ENCODE results near the gene RALGAPA2.

RALGAPA2 gene

GRCh38 chr20:20571068-20571780 lies 141.2 kb downstream of the RALGAPA2 start:
- Histone ChIP-seq H2AFZ (ENCODE audit: low read depth, low read length, severe bottlenecking) (no peak overlapping the region), H3K27ac (ENCODE audit: low read depth, low read length) (no peak overlapping the region), H3K4me3 (ENCODE audit: insufficient read depth, low read length, poor library complexity, severe bottlenecking) (no peak overlapping the region), H4K20me1 (ENCODE audit: low read depth, low read length) (no peaks in the 10 kb centered on the region), H3K4me2 (ENCODE audit: low read depth, low read length, poor library complexity, severe bottlenecking) (no peak overlapping the region), H3K79me2 (ENCODE audit: insufficient read depth, low read length) (no peaks in the 10 kb centered on the region), H3K9ac (ENCODE audit: low read length) (no peak overlapping the region), H3F3A (ENCODE audit: insufficient read depth) (no peaks in the 10 kb centered on the region), H3K9me2 (replicated peaks; ENCODE audit: insufficient read depth, low read length) (no peaks in the 10 kb centered on the region), H3K36me3 (ENCODE audit: low read length) (no peaks in the 10 kb centered on the region), H3K9me3 (ENCODE audit: insufficient read depth, low read length) (no peaks in the 10 kb centered on the region), H3K27me3 (ENCODE audit: low read length) (no peaks in the 10 kb centered on the region)
- TF ChIP-seq EZH2phosphoT487 (conservative IDR thresholded peaks at IDR 0.05; ENCODE audit: low read length) = no peak
- no peak for TF ChIP-seq CTCF (IDR thresholded peaks at IDR 0.05; ENCODE audit: insufficient read depth, low read length, poor library complexity, severe bottlenecking)

GRCh38 chr20:20568604-20569205 lies 143.7 kb downstream of the RALGAPA2 start:
- H3F3A ChIP-seq (ENCODE audit: insufficient read depth) = no peaks in the 10 kb centered on the region
- no peak overlapping the region for H3K9ac ChIP-seq (ENCODE audit: low read length)
- H4K20me1 ChIP-seq (ENCODE audit: low read depth, low read length) = no peaks in the 10 kb centered on the region
- no peak overlapping the region for H3K27ac ChIP-seq (ENCODE audit: low read depth, low read length)
- TF ChIP-seq CTCF (IDR thresholded peaks at IDR 0.05; ENCODE audit: insufficient read depth, low read length, poor library complexity, severe bottlenecking) = peak; percentile 51
- TF ChIP-seq EZH2phosphoT487 (conservative IDR thresholded peaks at IDR 0.05; ENCODE audit: low read length) = no peak
- no peaks in the 10 kb centered on the region for H3K36me3 ChIP-seq (ENCODE audit: low read length)
- no peak overlapping the region for H3K4me3 ChIP-seq (ENCODE audit: insufficient read depth, low read length, poor library complexity, severe bottlenecking)
- H3K79me2 ChIP-seq (ENCODE audit: insufficient read depth, low read length) = no peaks in the 10 kb centered on the region
- no peak overlapping the region for H3K4me2 ChIP-seq (ENCODE audit: low read depth, low read length, poor library complexity, severe bottlenecking)
- no peak overlapping the region for H2AFZ ChIP-seq (ENCODE audit: low read depth, low read length, severe bottlenecking)
- H3K9me3 ChIP-seq (ENCODE audit: insufficient read depth, low read length) = no peaks in the 10 kb centered on the region
- H3K27me3 ChIP-seq (ENCODE audit: low read length) = no peaks in the 10 kb centered on the region
- no peaks in the 10 kb centered on the region for H3K9me2 ChIP-seq (replicated peaks; ENCODE audit: insufficient read depth, low read length)

GRCh38 chr20:20567712-20568111 lies 144.7 kb downstream of the RALGAPA2 start:
- no peaks in the 10 kb centered on the region for H3F3A ChIP-seq (ENCODE audit: insufficient read depth)
- H3K27me3 ChIP-seq (ENCODE audit: low read length) = no peaks in the 10 kb centered on the region
- H2AFZ ChIP-seq (ENCODE audit: low read depth, low read length, severe bottlenecking) = no peak overlapping the region
- no peak overlapping the region for H3K9ac ChIP-seq (ENCODE audit: low read length)
- no peak overlapping the region for H3K27ac ChIP-seq (ENCODE audit: low read depth, low read length)
- H3K36me3 ChIP-seq (ENCODE audit: low read length) = no peaks in the 10 kb centered on the region
- no peak for TF ChIP-seq CTCF (IDR thresholded peaks at IDR 0.05; ENCODE audit: insufficient read depth, low read length, poor library complexity, severe bottlenecking)
- no peak for TF ChIP-seq EZH2phosphoT487 (conservative IDR thresholded peaks at IDR 0.05; ENCODE audit: low read length)
- H4K20me1 ChIP-seq (ENCODE audit: low read depth, low read length) = no peaks in the 10 kb centered on the region
- H3K9me3 ChIP-seq (ENCODE audit: insufficient read depth, low read length) = no peaks in the 10 kb centered on the region
- H3K4me2 ChIP-seq (ENCODE audit: low read depth, low read length, poor library complexity, severe bottlenecking) = no peak overlapping the region
- H3K9me2 ChIP-seq (replicated peaks; ENCODE audit: insufficient read depth, low read length) = no peaks in the 10 kb centered on the region
- H3K79me2 ChIP-seq (ENCODE audit: insufficient read depth, low read length) = no peaks in the 10 kb centered on the region
- no peak overlapping the region for H3K4me3 ChIP-seq (ENCODE audit: insufficient read depth, low read length, poor library complexity, severe bottlenecking)
